Measurements from ENCODE around the gene OTOP3.
"Not testable (repeated sequence)": the region's sequence is repeated elsewhere in the genome, so short reads cannot be mapped to it uniquely, and the experiment has no call there.

The OTOP3 gene

GRCh38 chr17:74979408-74980146 is 43.9 kb downstream of the OTOP3 start:
- no peak overlapping the region for H3K4me3 Mint-ChIP-seq
- H3K27me3 Mint-ChIP-seq = peaks cover 4% of the 10 kb centered on the region

GRCh38 chr17:74981318-74981978 is 45.8 kb downstream of the OTOP3 start:
- peak; percentile 58 for ATAC-seq
- peaks cover 14% of the 10 kb centered on the region for H3K4me1 Mint-ChIP-seq
- H3K9me3 Mint-ChIP-seq = no peaks in the 10 kb centered on the region
- peak overlapping the region; percentile 84 to 88 for H3K4me3 Mint-ChIP-seq
- DNase-seq = no peak
- peaks cover 14% of the 10 kb centered on the region for H3K27me3 Mint-ChIP-seq
- no peak overlapping the region for H3K27ac Mint-ChIP-seq

More at GRCh38 chr17:74979408-74980146, 43.9 kb downstream of the OTOP3 start:
- DNase-seq (no peak), ATAC-seq (no peak)
- H3K27ac Mint-ChIP-seq = no peak overlapping the region
- no peaks in the 10 kb centered on the region for H3K9me3 Mint-ChIP-seq
- peaks cover 12% of the 10 kb centered on the region for H3K4me1 Mint-ChIP-seq

GRCh38 chr17:74981979-74982662 is 46.4 kb downstream of the OTOP3 start:
- Mint-ChIP-seq H3K4me3 (peak overlapping the region; percentile 84 to 88), H3K27me3 (peaks cover 21% of the 10 kb centered on the region), H3K9me3 (no peaks in the 10 kb centered on the region), H3K4me1 (peaks cover 21% of the 10 kb centered on the region), H3K27ac (peak overlapping the region in 1 of 2 donors; percentile 42)
- DNase-seq = peak; percentile 71 to 80
- ATAC-seq = peak; percentile 98

- ATAC-seq, H3K27ac Mint-ChIP-seq: not testable (repeated sequence)
These were observed 47.1 kb downstream of the OTOP3 start for GRCh38 chr17:74982663-74983313.

GRCh38 chr17:74986206-74986576 is 50.5 kb downstream of the OTOP3 start:
- H3K27me3 Mint-ChIP-seq = peaks cover 43% of the 10 kb centered on the region
- no peak for DNase-seq
- no peaks in the 10 kb centered on the region for H3K9me3 Mint-ChIP-seq
- no peak for ATAC-seq
- peaks cover 25% of the 10 kb centered on the region for H3K4me1 Mint-ChIP-seq
- no peak overlapping the region for H3K4me3 Mint-ChIP-seq
- no peak overlapping the region for H3K27ac Mint-ChIP-seq

More at GRCh38 chr17:74982663-74983313, 47.1 kb downstream of the OTOP3 start:
- Mint-ChIP-seq H3K4me3 (peak overlapping the region; percentile 84 to 88), H3K4me1 (peaks cover 23% of the 10 kb centered on the region), H3K27me3 (peaks cover 21% of the 10 kb centered on the region)
- not testable (repeated sequence) for H3K9me3 Mint-ChIP-seq, DNase-seq

GRCh38 chr17:74987418-74987908 is 51.8 kb downstream of the OTOP3 start, which contains the start of gene CDR2L:
CDR2L (plus strand) TSS chr17:74987632; CDS start chr17:74988044, 412 bp downstream.
- H3K27me3 Mint-ChIP-seq = peaks cover 51% of the 10 kb centered on the region
- peaks cover 16% of the 10 kb centered on the region for H3K4me1 Mint-ChIP-seq
- DNase-seq = peak; percentile 79 to 85
- H3K9me3 Mint-ChIP-seq = no peaks in the 10 kb centered on the region
- peak within 1 kb of the TSS; percentile 89 to 90 for H3K4me3 Mint-ChIP-seq
- H3K27ac Mint-ChIP-seq = peak within 1 kb of the TSS in 1 of 2 donors; percentile 15
- peak; percentile 94 for ATAC-seq

GRCh38 chr17:74987909-74988711 is 52.4 kb downstream of the OTOP3 start:
- Mint-ChIP-seq H3K4me1 (peaks cover 16% of the 10 kb centered on the region), H3K27ac (peak overlapping the region in 1 of 2 donors; percentile 15), H3K4me3 (peak overlapping the region; percentile 72 to 79), H3K27me3 (peaks cover 52% of the 10 kb centered on the region), H3K9me3 (no peaks in the 10 kb centered on the region)
- DNase-seq = no peak
- peak; percentile 79 for ATAC-seq

GRCh38 chr17:74990581-74991105 is 54.9 kb downstream of the OTOP3 start:
- no peak for ATAC-seq
- no peak overlapping the region for H3K27ac Mint-ChIP-seq
- no peak overlapping the region for H3K4me3 Mint-ChIP-seq
- DNase-seq = no peak
- no peaks in the 10 kb centered on the region for H3K9me3 Mint-ChIP-seq
- peaks cover 16% of the 10 kb centered on the region for H3K4me1 Mint-ChIP-seq
- peaks cover 46% of the 10 kb centered on the region for H3K27me3 Mint-ChIP-seq

GRCh38 chr17:74992223-74992622 is 56.5 kb downstream of the OTOP3 start:
- H3K4me1 Mint-ChIP-seq = peaks cover 7% of the 10 kb centered on the region
- no peak overlapping the region for H3K27ac Mint-ChIP-seq
- no peaks in the 10 kb centered on the region for H3K9me3 Mint-ChIP-seq
- peaks cover 31% of the 10 kb centered on the region for H3K27me3 Mint-ChIP-seq
- ATAC-seq (no peak), DNase-seq (no peak)
- no peak overlapping the region for H3K4me3 Mint-ChIP-seq

- ATAC-seq (no peak), DNase-seq (no peak)
- no peak overlapping the region for H3K27ac Mint-ChIP-seq
- H3K4me3 Mint-ChIP-seq = no peak overlapping the region
- no peaks in the 10 kb centered on the region for H3K9me3 Mint-ChIP-seq
- H3K4me1 Mint-ChIP-seq = peaks cover 7% of the 10 kb centered on the region
- peaks cover 18% of the 10 kb centered on the region for H3K27me3 Mint-ChIP-seq
These were observed 58.7 kb downstream of the OTOP3 start for GRCh38 chr17:74994440-74994839.

GRCh38 chr17:74995847-74996246 is 60.1 kb downstream of the OTOP3 start:
- peak overlapping the region in 1 of 2 donors; percentile 70 for H3K27ac Mint-ChIP-seq
- peaks cover 9% of the 10 kb centered on the region for H3K27me3 Mint-ChIP-seq
- no peaks in the 10 kb centered on the region for H3K9me3 Mint-ChIP-seq

GRCh38 chr17:74998783-74999182 is 63.1 kb downstream of the OTOP3 start:
- ATAC-seq = no peak
- Mint-ChIP-seq H3K4me1 (peaks cover 20% of the 10 kb centered on the region), H3K9me3 (no peaks in the 10 kb centered on the region), H3K4me3 (no peak overlapping the region), H3K27ac (no peak overlapping the region), H3K27me3 (no peaks in the 10 kb centered on the region)
- DNase-seq = no peak

More at GRCh38 chr17:74995847-74996246, 60.1 kb downstream of the OTOP3 start:
- peaks cover 7% of the 10 kb centered on the region for H3K4me1 Mint-ChIP-seq
- no peak overlapping the region for H3K4me3 Mint-ChIP-seq
- DNase-seq (no peak), ATAC-seq (no peak)

- no peak overlapping the region for H3K4me3 Mint-ChIP-seq
- DNase-seq (no peak), ATAC-seq (no peak)
- H3K9me3 Mint-ChIP-seq = no peaks in the 10 kb centered on the region
- peaks cover 20% of the 10 kb centered on the region for H3K4me1 Mint-ChIP-seq
- peak overlapping the region in 1 of 2 donors; percentile 5 for H3K27ac Mint-ChIP-seq
- H3K27me3 Mint-ChIP-seq = no peaks in the 10 kb centered on the region
These were observed 63.8 kb downstream of the OTOP3 start for GRCh38 chr17:74999523-74999922.
